ENCODE results near the gene CACNA2D3.

CACNA2D3 gene

GRCh38 chr3:54843352-54843751 is 721.0 kb downstream of the CACNA2D3 start:
- in situ Hi-C loops (cut with MboI; ENCODE audit: low sequenced_read_pairs), result loop anchor here (25.0 kb wide), 1 partner anchor 906 kb away; no protein-coding TSS in a partner anchor
- DNase-seq (ENCODE audit: low spot score in 2 of 2), result no peak
- Histone ChIP-seq H3K4me1 (peaks cover 11% of the 10 kb centered on the region), H3K36me3 (replicated peaks) (no peaks in the 10 kb centered on the region), H3K27me3 (ENCODE audit: low read depth) (no peaks in the 10 kb centered on the region), H3K4me3 (no peak overlapping the region), H3K9me3 (no peaks in the 10 kb centered on the region)

- Histone ChIP-seq H3K4me3 (no peak overlapping the region), H3K9me3 (no peaks in the 10 kb centered on the region), H3K4me1 (peaks cover 11% of the 10 kb centered on the region), H3K27me3 (ENCODE audit: low read depth) (no peaks in the 10 kb centered on the region), H3K36me3 (replicated peaks) (no peaks in the 10 kb centered on the region)
- DNase-seq (ENCODE audit: low spot score in 2 of 2), result no peak
- in situ Hi-C loops (cut with MboI; ENCODE audit: low sequenced_read_pairs), result loop anchor here (25.0 kb wide), 1 partner anchor 907 kb away; no protein-coding TSS in a partner anchor
Observed at GRCh38 chr3:54844211-54844610, 721.9 kb downstream of the CACNA2D3 start.

GRCh38 chr3:54845011-54845410 is 722.7 kb downstream of the CACNA2D3 start:
- Histone ChIP-seq H3K9me3 (no peaks in the 10 kb centered on the region), H3K4me1 (peaks cover 11% of the 10 kb centered on the region), H3K36me3 (replicated peaks) (no peaks in the 10 kb centered on the region), H3K4me3 (no peak overlapping the region), H3K27me3 (ENCODE audit: low read depth) (no peaks in the 10 kb centered on the region)
- in situ Hi-C loops (cut with MboI; ENCODE audit: low sequenced_read_pairs), result loop anchor here (25.0 kb wide), 1 partner anchor 908 kb away; no protein-coding TSS in a partner anchor
- DNase-seq (ENCODE audit: low spot score in 2 of 2), result no peak

GRCh38 chr3:54845551-54845950 is 723.2 kb downstream of the CACNA2D3 start:
- in situ Hi-C loops (cut with MboI; ENCODE audit: low sequenced_read_pairs), result loop anchor here (25.0 kb wide), 1 partner anchor 908 kb away; no protein-coding TSS in a partner anchor
- peak in 1 of 2 experiments; percentile 13 for DNase-seq (ENCODE audit: low spot score in 2 of 2)
- Histone ChIP-seq H3K36me3 (replicated peaks) (no peaks in the 10 kb centered on the region), H3K9me3 (no peaks in the 10 kb centered on the region), H3K4me3 (no peak overlapping the region), H3K4me1 (peaks cover 11% of the 10 kb centered on the region), H3K27me3 (ENCODE audit: low read depth) (no peaks in the 10 kb centered on the region)

GRCh38 chr3:54846119-54846518 is 723.8 kb downstream of the CACNA2D3 start:
- no peaks in the 10 kb centered on the region for H3K9me3 ChIP-seq
- H3K36me3 ChIP-seq (replicated peaks), result no peaks in the 10 kb centered on the region
- H3K4me3 ChIP-seq, result no peak overlapping the region
- no peaks in the 10 kb centered on the region for H3K27me3 ChIP-seq (ENCODE audit: low read depth)
- no peak for DNase-seq (ENCODE audit: low spot score in 2 of 2)
- in situ Hi-C loops (cut with MboI; ENCODE audit: low sequenced_read_pairs), result loop anchor here (25.0 kb wide), 1 partner anchor 909 kb away; no protein-coding TSS in a partner anchor
- H3K4me1 ChIP-seq, result peaks cover 11% of the 10 kb centered on the region

- no peak for DNase-seq (ENCODE audit: low spot score in 2 of 2)
- no peak overlapping the region for H3K4me3 ChIP-seq
- H3K9me3 ChIP-seq, result no peaks in the 10 kb centered on the region
- no peaks in the 10 kb centered on the region for H3K27me3 ChIP-seq (ENCODE audit: low read depth)
- no peaks in the 10 kb centered on the region for H3K36me3 ChIP-seq (replicated peaks)
- in situ Hi-C loops (cut with MboI; ENCODE audit: low sequenced_read_pairs), result loop anchor here (25.0 kb wide), 1 partner anchor 910 kb away; no protein-coding TSS in a partner anchor
- peaks cover 11% of the 10 kb centered on the region for H3K4me1 ChIP-seq
Observed at GRCh38 chr3:54847361-54847760, 725.0 kb downstream of the CACNA2D3 start.

- no peak overlapping the region for H3K4me3 ChIP-seq
- no peaks in the 10 kb centered on the region for H3K27me3 ChIP-seq (ENCODE audit: low read depth)
- peaks cover 11% of the 10 kb centered on the region for H3K4me1 ChIP-seq
- DNase-seq (ENCODE audit: low spot score in 2 of 2), result no peak
- H3K36me3 ChIP-seq (replicated peaks), result no peaks in the 10 kb centered on the region
- no peaks in the 10 kb centered on the region for H3K9me3 ChIP-seq
- in situ Hi-C loops (cut with MboI; ENCODE audit: low sequenced_read_pairs), result loop anchor here (25.0 kb wide), 1 partner anchor 912 kb away; no protein-coding TSS in a partner anchor
Observed at GRCh38 chr3:54849360-54849759, 727.0 kb downstream of the CACNA2D3 start.

- no peaks in the 10 kb centered on the region for H3K9me3 ChIP-seq
- DNase-seq (ENCODE audit: low spot score in 2 of 2), result no peak
Observed at GRCh38 chr3:54850484-54851018, 728.2 kb downstream of the CACNA2D3 start.

GRCh38 chr3:54853573-54854404 is 731.4 kb downstream of the CACNA2D3 start:
- Histone ChIP-seq H3K27me3 (ENCODE audit: low read depth) (no peaks in the 10 kb centered on the region), H3K36me3 (replicated peaks) (no peaks in the 10 kb centered on the region), H3K4me3 (no peak overlapping the region), H3K4me1 (no peaks in the 10 kb centered on the region; the same call in 1 of the 2 replicates), H3K9me3 (no peaks in the 10 kb centered on the region)
- in situ Hi-C loops (cut with MboI; ENCODE audit: low sequenced_read_pairs), result loop anchor here (25.0 kb wide), 1 partner anchor 884 kb away; no protein-coding TSS in a partner anchor
- DNase-seq (ENCODE audit: low spot score in 2 of 2), result peak; percentile 64 to 88

More at GRCh38 chr3:54850484-54851018, 728.2 kb downstream of the CACNA2D3 start:
- H3K4me3 ChIP-seq, result no peak overlapping the region
- in situ Hi-C loops (cut with MboI; ENCODE audit: low sequenced_read_pairs), result loop anchor here (25.0 kb wide), 1 partner anchor 887 kb away; no protein-coding TSS in a partner anchor
- no peaks in the 10 kb centered on the region for H3K36me3 ChIP-seq (replicated peaks)
- peaks cover 5% of the 10 kb centered on the region for H3K4me1 ChIP-seq
- no peaks in the 10 kb centered on the region for H3K27me3 ChIP-seq (ENCODE audit: low read depth)

GRCh38 chr3:54856271-54856670 is 733.9 kb downstream of the CACNA2D3 start:
- Histone ChIP-seq H3K4me3 (no peak overlapping the region), H3K27me3 (ENCODE audit: low read depth) (no peaks in the 10 kb centered on the region), H3K9me3 (no peaks in the 10 kb centered on the region), H3K36me3 (replicated peaks) (no peaks in the 10 kb centered on the region), H3K4me1 (no peaks in the 10 kb centered on the region; the same call in none of the 2 replicates)
- no peak for DNase-seq (ENCODE audit: low spot score in 2 of 2)
- in situ Hi-C loops (cut with MboI; ENCODE audit: low sequenced_read_pairs), result loop anchor here (25.0 kb wide), 1 partner anchor 881 kb away; no protein-coding TSS in a partner anchor

GRCh38 chr3:54857343-54857742 is 735.0 kb downstream of the CACNA2D3 start:
- no peaks in the 10 kb centered on the region for H3K9me3 ChIP-seq
- H3K4me1 ChIP-seq, result no peaks in the 10 kb centered on the region; the same call in none of the 2 replicates
- no peaks in the 10 kb centered on the region for H3K36me3 ChIP-seq (replicated peaks)
- no peak for DNase-seq (ENCODE audit: low spot score in 2 of 2)
- H3K27me3 ChIP-seq (ENCODE audit: low read depth), result no peaks in the 10 kb centered on the region
- in situ Hi-C loops (cut with MboI; ENCODE audit: low sequenced_read_pairs), result loop anchor here (25.0 kb wide), 1 partner anchor 880 kb away; no protein-coding TSS in a partner anchor
- no peak overlapping the region for H3K4me3 ChIP-seq

- Histone ChIP-seq H3K27me3 (ENCODE audit: low read depth) (no peaks in the 10 kb centered on the region), H3K9me3 (no peaks in the 10 kb centered on the region), H3K4me3 (no peak overlapping the region), H3K4me1 (no peaks in the 10 kb centered on the region; the same call in none of the 2 replicates), H3K36me3 (replicated peaks) (no peaks in the 10 kb centered on the region)
- DNase-seq (ENCODE audit: low spot score in 2 of 2), result no peak
- in situ Hi-C loops (cut with MboI; ENCODE audit: low sequenced_read_pairs), result loop anchor here (25.0 kb wide), 1 partner anchor 879 kb away; no protein-coding TSS in a partner anchor
Observed at GRCh38 chr3:54858093-54858785, 735.9 kb downstream of the CACNA2D3 start.

GRCh38 chr3:54859184-54859583 is 736.8 kb downstream of the CACNA2D3 start:
- H3K4me1 ChIP-seq, result no peaks in the 10 kb centered on the region; the same call in none of the 2 replicates
- in situ Hi-C loops (cut with MboI; ENCODE audit: low sequenced_read_pairs), result loop anchor here (25.0 kb wide), 1 partner anchor 878 kb away; no protein-coding TSS in a partner anchor

More at GRCh38 chr3:54859184-54859583, 736.8 kb downstream of the CACNA2D3 start:
- H3K9me3 ChIP-seq, result no peaks in the 10 kb centered on the region
- no peaks in the 10 kb centered on the region for H3K36me3 ChIP-seq (replicated peaks)
- no peaks in the 10 kb centered on the region for H3K27me3 ChIP-seq (ENCODE audit: low read depth)
- no peak for DNase-seq (ENCODE audit: low spot score in 2 of 2)
- H3K4me3 ChIP-seq, result no peak overlapping the region

All from HAP-1 (cell line).